Right lobe of liver (tissue), 6 donors: ENCODE data around the gene SLC5A6. TPM values are rescaled to one million over a fixed set of nuclear protein-coding genes. Genes with fewer than 3 reads are reported as not detected.

ENCODE experiments used
- ATAC-seq, 4 donors: fragments of 200-7000 bp; cut with Tn5 transposase; one replicate each; pipeline ENCODE4 v1.9.1; 2020; ENCODE audit warnings: mild to moderate bottlenecking in 4 of 4, moderate library complexity in 4 of 4
- DNase-seq, 3 donors: peaks; one replicate each; pipeline ENCODE4 v3.0.0-alpha.2; 2020
- H3K27ac ChIP-seq, 3 donors: fragments of 200-600 bp; one replicate each; pipeline ENCODE4 v1.8.0; 2022
- H3K27me3 ChIP-seq, 2 donors: fragments of 200-600 bp; one replicate each; pipeline ENCODE4 v1.8.0; 2022
- H3K36me3 ChIP-seq, 4 donors: fragments of 200-600 bp; sonication (generic) in 1 of 4; one replicate each; pipeline versions ENCODE4 v1.5.1 to v1.8.0; 2017 to 2022; ENCODE audit warnings: control low read depth in 1 of 4
- H3K4me1 ChIP-seq, 4 donors: fragments of 200-600 bp; sonication (generic) in 1 of 4; one replicate each; pipeline versions ENCODE4 v1.5.1 to v1.8.0; 2017 to 2022; ENCODE audit warnings: control low read depth in 1 of 4
- H3K4me3 ChIP-seq, 3 donors: fragments of 200-600 bp; one replicate each; pipeline ENCODE4 v1.8.0; 2022
- H3K9me3 ChIP-seq, 4 donors: fragments of 200-600 bp; sonication (generic) in 1 of 4; one replicate each; pipeline versions ENCODE4 v1.5.1 to v1.8.0; 2017 to 2022; ENCODE audit warnings: control low read depth in 1 of 4
- POLR2A ChIP-seq: fragments of 450-650 bp; IDR thresholded peaks from one replicate; pipeline ENCODE4 v1.6.1; 2017; ENCODE audit warnings: antibody characterized with exemption, mild to moderate bottlenecking
- WGBS: methylation state at CpG from one replicate; pipeline ENCODE4 v1.1.6; 2018; ENCODE audit warnings: low coverage, low lambda C conversion rate; ENCODE audit not compliant: insufficient coverage; ENCODE audit errors: missing lambda C conversion rate; 5-methylcytosine and 5-hydroxymethylcytosine counted together
- intact Hi-C, 2 donors: fragments of 100-400 bp; cut with DNase I; formaldehyde crosslinking; loops; one replicate each; pipeline versions ENCODE4 v1.11.2 to v1.14.1; 2022
- long read RNA-seq: library from polyadenylated mRNA; unstranded; transcript quantifications from one replicate; pipeline ENCODE4 v2.0.0, GENCODE V29; 2019
- total RNA-seq, 6 experiments: library from RNA; depleted of rRNA in 2 of 6; stranded (reverse); fragments of >200 nt in 2 of 6; fragmentation: NEBNext Ultra II Directional in 3 of 6; extraction: Animal tissue kit (Norgen Biotek cat#: 25700) in 3 of 6; gene quantifications; one replicate each; pipeline versions ENCODE4 v1.1.0 to v1.2.4, GENCODE V29; 2016 to 2023
- TF ChIP-seq, protein P1 (sequence below), 4 donors: fragments of 200-600 bp in 3 of 4; fragments of 450-650 bp in 1 of 4; IDR thresholded peaks; one replicate each; pipeline versions ENCODE4 v1.5.1 to v1.8.0; 2016 to 2022; ENCODE audit warnings: antibody characterized with exemption in 4 of 4, mild to moderate bottlenecking in 2 of 4
- donor health status: DM: no; HTN: yes; CAD: no.
- donor health status: DM: no; HTN: no; CAD: no.
- donor health status: DM: no; HTN: no; CAD: no.
- donor health status: DM: no; HTN: yes; CAD: no.
- donor health status: DM: no; HTN: yes; CAD: no.

SLC5A6 gene
- 100 to 1,000 TPM in 3 of 6 experiments, 10 to 100 TPM in 3; 57.5 to 151 (median 90.3) TPM for total RNA-seq
- long read RNA-seq, partial matches to known transcripts: 1 of 3 reads
- long read RNA-seq, other reads (novel, unspliced or antisense): 1 of 3 reads

DNA sequence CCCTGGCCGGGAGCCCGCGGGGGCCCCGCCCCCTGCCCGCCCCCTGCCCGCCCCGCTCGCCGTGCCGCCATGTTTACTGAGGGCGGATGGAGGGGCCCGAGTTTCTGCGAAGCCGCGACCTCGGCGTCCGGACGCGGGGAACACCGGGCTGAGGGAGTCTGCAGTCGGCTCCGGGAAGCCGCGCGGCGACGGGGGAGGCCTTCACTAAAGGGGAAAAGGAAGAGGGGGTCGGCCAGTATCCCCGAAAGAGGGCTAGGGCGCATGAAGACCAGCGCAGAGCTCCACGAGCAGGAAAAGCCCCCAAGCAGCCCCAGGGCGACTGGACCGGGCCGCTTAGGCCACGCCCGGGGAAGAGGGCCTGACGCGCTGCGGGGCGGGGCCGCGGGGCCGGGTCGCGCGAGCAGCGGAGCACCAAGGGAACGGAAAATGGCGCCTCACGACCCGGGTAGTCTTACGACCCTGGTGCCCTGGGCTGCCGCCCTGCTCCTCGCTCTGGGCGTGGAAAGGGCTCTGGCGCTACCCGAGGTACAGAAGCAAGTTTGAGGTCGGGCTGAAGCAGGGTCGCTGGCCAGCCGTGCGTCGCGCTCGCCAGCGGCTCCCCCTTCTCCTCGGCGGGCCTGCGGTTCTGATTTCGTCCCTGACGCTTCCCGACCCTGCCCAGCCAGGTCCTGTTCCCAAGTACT is at the start of gene SLC5A6, which contains the start of gene ATRAID:
Gene SLC5A6, minus strand, starts transcription at position 326 of the 683 bp plus-strand sequence. CDS start 4,618 bp downstream, outside the sequence.
Gene ATRAID, plus strand, starts transcription at position 99 of the 683 bp plus-strand sequence. Its CDS starts 328 bp downstream, at position 427.
- intact Hi-C loops: no loop called here
- peak within 1 kb of the TSS; percentile 76 to 93 (median 79) for H3K4me3 ChIP-seq
- no peaks in the 10 kb centered on the region for H3K9me3 ChIP-seq
- WGBS: 0% methylated on average over 2 of the region's 73 CpGs
- DNase-seq: peak; percentile 91 to 93 (median 92)
- peak within 1 kb of the TSS; percentile 93 to 98 (median 97) for H3K27ac ChIP-seq
- H3K36me3 ChIP-seq: peaks cover 0 to 17% (median 0%) of the 10 kb centered on the region in 4 donors
- peak; percentile 96 for TF ChIP-seq POLR2A
- TF ChIP-seq, protein P1, sequence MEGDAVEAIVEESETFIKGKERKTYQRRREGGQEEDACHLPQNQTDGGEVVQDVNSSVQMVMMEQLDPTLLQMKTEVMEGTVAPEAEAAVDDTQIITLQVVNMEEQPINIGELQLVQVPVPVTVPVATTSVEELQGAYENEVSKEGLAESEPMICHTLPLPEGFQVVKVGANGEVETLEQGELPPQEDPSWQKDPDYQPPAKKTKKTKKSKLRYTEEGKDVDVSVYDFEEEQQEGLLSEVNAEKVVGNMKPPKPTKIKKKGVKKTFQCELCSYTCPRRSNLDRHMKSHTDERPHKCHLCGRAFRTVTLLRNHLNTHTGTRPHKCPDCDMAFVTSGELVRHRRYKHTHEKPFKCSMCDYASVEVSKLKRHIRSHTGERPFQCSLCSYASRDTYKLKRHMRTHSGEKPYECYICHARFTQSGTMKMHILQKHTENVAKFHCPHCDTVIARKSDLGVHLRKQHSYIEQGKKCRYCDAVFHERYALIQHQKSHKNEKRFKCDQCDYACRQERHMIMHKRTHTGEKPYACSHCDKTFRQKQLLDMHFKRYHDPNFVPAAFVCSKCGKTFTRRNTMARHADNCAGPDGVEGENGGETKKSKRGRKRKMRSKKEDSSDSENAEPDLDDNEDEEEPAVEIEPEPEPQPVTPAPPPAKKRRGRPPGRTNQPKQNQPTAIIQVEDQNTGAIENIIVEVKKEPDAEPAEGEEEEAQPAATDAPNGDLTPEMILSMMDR (IDR thresholded peaks at IDR 0.05): no peak
- H3K27me3 ChIP-seq: no peaks in the 10 kb centered on the region
- peaks cover 0 to 20% (median 7%) of the 10 kb centered on the region in 4 donors for H3K4me1 ChIP-seq
- ATAC-seq: peak; percentile 88 to 95 (median 90)

DNA sequence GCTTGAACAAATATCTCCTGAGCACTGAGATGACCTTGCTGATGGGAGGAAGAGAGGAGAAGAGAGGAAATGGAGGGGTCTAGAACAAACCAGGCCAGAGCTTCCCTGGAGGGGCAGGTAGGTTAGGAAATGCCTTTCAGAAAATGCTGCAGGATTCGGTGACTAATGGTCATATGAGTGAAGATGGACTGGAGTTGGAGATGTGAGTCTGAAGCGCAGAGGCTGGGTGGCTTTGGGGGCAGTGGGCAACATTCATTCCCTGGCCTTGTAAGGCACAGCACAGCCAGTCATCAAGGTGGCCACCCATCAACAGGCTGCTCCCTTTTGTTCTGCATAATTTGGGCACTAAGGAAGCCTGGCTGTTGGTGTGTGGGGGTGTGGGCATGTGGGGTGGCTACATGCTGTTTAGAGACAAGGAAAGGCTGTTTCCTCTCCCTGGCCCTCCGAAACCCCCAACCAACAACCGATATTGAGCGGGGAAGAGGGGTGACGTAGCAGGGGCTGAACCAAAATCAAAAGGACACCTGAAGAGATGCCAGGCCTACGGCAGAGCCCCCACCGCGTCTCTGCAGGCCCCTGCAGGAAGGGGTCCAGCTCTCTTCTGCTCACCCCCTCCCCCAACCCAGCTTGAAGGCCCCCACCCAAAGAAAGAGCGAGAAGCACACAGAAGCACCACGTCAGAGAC is 49.3 kb upstream of the SLC5A6 start:
- no peak overlapping the region for H3K4me3 ChIP-seq
- H3K9me3 ChIP-seq: no peaks in the 10 kb centered on the region
- no peak overlapping the region for H3K27ac ChIP-seq
- TF ChIP-seq, protein P1 (IDR thresholded peaks at IDR 0.05): no peak
- no peak for TF ChIP-seq POLR2A
- ATAC-seq (no peak), DNase-seq (no peak)
- intact Hi-C loops: no loop called here
- 48% methylated on average over 7 of the region's 11 CpGs for WGBS
- no peaks in the 10 kb centered on the region for H3K36me3 ChIP-seq
- peaks cover 0 to 27% of the 10 kb centered on the region in 2 donors for H3K27me3 ChIP-seq
- H3K4me1 ChIP-seq: peaks cover 0 to 31% (median 2%) of the 10 kb centered on the region in 4 donors

DNA sequence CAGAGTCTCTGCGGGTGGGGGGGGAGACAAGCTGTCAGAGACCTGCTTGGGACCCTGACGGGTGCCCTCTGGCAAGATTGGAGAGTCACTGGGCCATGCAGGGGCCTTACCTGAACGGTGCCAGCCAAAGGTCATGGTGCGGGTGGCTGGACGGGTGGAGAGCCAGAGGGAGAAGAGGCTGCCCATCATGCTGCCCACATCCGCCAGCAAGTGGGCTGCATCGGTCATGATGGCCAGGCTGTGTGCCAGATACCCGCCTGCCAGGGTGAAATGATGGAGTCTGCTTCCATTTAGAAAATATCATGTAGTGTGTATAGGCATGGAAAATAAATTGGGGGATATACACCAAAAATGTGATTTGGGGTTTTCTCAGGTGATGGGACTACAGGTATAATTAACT is 46.0 kb upstream of the SLC5A6 start:
- 57% methylated on average over 5 of the region's 8 CpGs for WGBS
- intact Hi-C loops: loop anchor here in 1 of 2 donors (10.0 kb wide), 1 partner anchor 47 kb away; the partner anchor contains the start of gene UCN
- no peak for ATAC-seq

DNA sequence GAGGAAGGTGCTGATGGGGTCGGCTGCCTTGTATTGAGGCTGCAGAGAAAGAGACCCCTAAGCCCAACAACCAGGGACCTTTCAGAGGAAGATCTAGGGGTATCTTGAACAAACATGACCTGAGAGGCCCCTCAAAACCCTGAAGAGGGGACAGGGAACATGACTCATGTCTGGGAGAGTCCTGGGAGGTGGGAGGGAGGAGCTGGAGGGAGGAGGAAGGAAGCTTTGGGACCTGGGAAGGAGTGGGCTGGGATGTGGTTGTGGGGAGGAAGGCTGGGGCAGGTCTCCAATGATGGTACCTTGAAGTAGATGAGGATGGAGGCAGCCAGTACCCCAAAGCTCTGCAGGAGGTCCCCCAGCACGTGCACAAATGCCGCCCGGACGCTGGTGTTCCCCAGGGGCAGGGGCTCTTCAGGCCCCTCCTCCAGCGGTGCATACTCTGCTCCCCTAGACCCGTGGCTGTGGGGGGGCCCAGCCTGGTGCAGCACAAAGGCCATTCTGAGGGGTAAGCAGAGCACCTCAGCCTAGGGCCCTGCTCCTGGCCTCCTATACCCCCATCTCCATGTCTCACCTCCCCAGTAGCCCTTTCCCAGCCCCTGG is 44.9 kb upstream of the SLC5A6 start:
- ATAC-seq (no peak), DNase-seq (no peak)
- intact Hi-C loops: loop anchor here in 1 of 2 donors (10.0 kb wide), 1 partner anchor 48 kb away; the partner anchor contains the start of gene UCN
- no peak overlapping the region for H3K4me3 ChIP-seq
- no peak overlapping the region for H3K27ac ChIP-seq
- no peak for TF ChIP-seq POLR2A
- no peaks in the 10 kb centered on the region for H3K36me3 ChIP-seq
- H3K9me3 ChIP-seq: no peaks in the 10 kb centered on the region
- WGBS: 57% methylated on average over 1 of the region's 7 CpGs
- H3K4me1 ChIP-seq: peaks cover 0 to under 1% (median 0%) of the 10 kb centered on the region in 4 donors
- no peaks in the 10 kb centered on the region for H3K27me3 ChIP-seq

More for the DNA sequence above, 46.0 kb upstream of the SLC5A6 start:
- Histone ChIP-seq H3K27me3 (peaks cover 0 to 9% of the 10 kb centered on the region in 2 donors), H3K27ac (no peak overlapping the region), H3K4me3 (no peak overlapping the region), H3K9me3 (no peaks in the 10 kb centered on the region), H3K4me1 (peaks cover 0 to 12% (median 2%) of the 10 kb centered on the region in 4 donors), H3K36me3 (no peaks in the 10 kb centered on the region)
- DNase-seq: no peak
- TF ChIP-seq POLR2A: no peak
- TF ChIP-seq, protein P1 (IDR thresholded peaks at IDR 0.05): no peak
